AG20443 (cell line): ENCODE results near the gene NUCKS1.

Experiments used
- DNase-seq: peaks from one replicate; pipeline ENCODE4 v3.0.0; 2012; ENCODE audit warnings: low spot score, mixed read lengths

NUCKS1 gene

GRCh38 chr1:205750138-205751035 is at the start of gene NUCKS1:
Gene NUCKS1 (minus strand): TSS chr1:205750182. CDS start chr1:205749973, 209 bp downstream.
- DNase-seq, result peak; percentile 92

GRCh38 chr1:205798577-205798976 is 48.6 kb upstream of the NUCKS1 start:
- no peak for DNase-seq

- no peak for DNase-seq
Observed at GRCh38 chr1:205797168-205797567, 47.2 kb upstream of the NUCKS1 start.

- no peak for DNase-seq
Observed at GRCh38 chr1:205794011-205794730, 44.2 kb upstream of the NUCKS1 start.

- DNase-seq, result no peak
Observed at GRCh38 chr1:205792961-205793673, 43.1 kb upstream of the NUCKS1 start.

- DNase-seq, result no peak
Observed at GRCh38 chr1:205792481-205792881, 42.5 kb upstream of the NUCKS1 start.

- DNase-seq, result peak; percentile 86
Observed at GRCh38 chr1:205791568-205792180, 41.7 kb upstream of the NUCKS1 start.

- no peak for DNase-seq
Observed at GRCh38 chr1:205787287-205787916, 37.4 kb upstream of the NUCKS1 start.

GRCh38 chr1:205786601-205787000 is 36.6 kb upstream of the NUCKS1 start:
- DNase-seq, result no peak

- DNase-seq, result no peak
Observed at GRCh38 chr1:205785446-205785845, 35.5 kb upstream of the NUCKS1 start.

- DNase-seq, result peak; percentile 56
Observed at GRCh38 chr1:205783904-205784303, 33.9 kb upstream of the NUCKS1 start.

- no peak for DNase-seq
Observed at GRCh38 chr1:205783433-205783795, 33.4 kb upstream of the NUCKS1 start.

- DNase-seq, result no peak
Observed at GRCh38 chr1:205782627-205783432, 32.8 kb upstream of the NUCKS1 start.

GRCh38 chr1:205780335-205780734 is 30.4 kb upstream of the NUCKS1 start:
- no peak for DNase-seq

- DNase-seq, result no peak
Observed at GRCh38 chr1:205777994-205778393, 28.0 kb upstream of the NUCKS1 start.

- peak; percentile 34 for DNase-seq
Observed at GRCh38 chr1:205775717-205776056, 25.7 kb upstream of the NUCKS1 start.

- DNase-seq, result peak; percentile 87
Observed at GRCh38 chr1:205775015-205775716, 25.2 kb upstream of the NUCKS1 start, which contains the start of gene RAB29. Gene RAB29 (minus strand): TSS chr1:205775482. CDS start chr1:205774956, 526 bp downstream.

GRCh38 chr1:205774198-205775014 is 24.4 kb upstream of the NUCKS1 start:
- peak; percentile 31 for DNase-seq

GRCh38 chr1:205772607-205773032 is 22.6 kb upstream of the NUCKS1 start:
- DNase-seq, result no peak
